T follicular helper cell (primary cell): Measurements from ENCODE around the gene STPG2.
"Not testable (repeated sequence)": the region's sequence is repeated elsewhere in the genome, so short reads cannot be mapped to it uniquely, and the experiment has no call there.

Source experiments
- DNase-seq: peaks from one replicate; pipeline ENCODE4 v3.0.0-alpha.2; 2020; ENCODE audit warnings: low read depth

The STPG2 gene

DNA sequence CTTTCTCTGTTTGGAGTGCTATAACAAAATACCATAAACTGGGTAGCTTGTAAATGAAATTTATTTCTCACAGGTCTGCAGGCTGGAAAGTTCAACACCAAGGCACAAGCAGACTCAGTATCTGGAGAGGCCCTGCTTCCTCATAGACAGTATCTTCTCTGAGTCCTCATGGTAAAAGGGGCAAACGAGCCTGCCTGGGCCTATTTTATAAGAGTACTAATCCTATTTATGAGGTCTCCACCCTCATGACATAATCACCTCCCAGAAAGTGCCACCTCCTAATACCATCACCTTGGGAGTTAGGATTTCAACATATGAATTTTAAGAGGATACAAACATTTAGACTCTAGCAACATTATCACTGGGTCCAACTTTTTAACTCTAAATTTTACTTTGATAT lies 200.3 kb downstream of the STPG2 start:
- DNase-seq: no peak

DNA sequence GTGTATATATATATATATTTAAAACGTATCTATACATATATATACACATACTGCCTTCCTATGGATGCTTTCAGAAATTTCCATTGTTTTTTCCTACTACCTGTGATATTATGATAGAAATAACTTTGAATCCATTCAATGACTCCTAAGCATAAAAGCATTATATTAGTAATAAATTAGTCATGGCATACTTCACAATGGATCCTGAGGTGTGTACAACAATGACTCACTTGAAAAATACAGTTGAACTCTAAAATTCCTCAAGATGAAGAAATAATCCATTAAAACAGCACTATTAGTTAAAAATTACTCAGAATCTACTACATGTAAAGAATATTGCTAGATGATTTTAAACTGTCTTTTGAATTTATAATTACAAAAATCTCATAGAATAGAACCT lies 201.1 kb downstream of the STPG2 start:
- no peak for DNase-seq

DNA sequence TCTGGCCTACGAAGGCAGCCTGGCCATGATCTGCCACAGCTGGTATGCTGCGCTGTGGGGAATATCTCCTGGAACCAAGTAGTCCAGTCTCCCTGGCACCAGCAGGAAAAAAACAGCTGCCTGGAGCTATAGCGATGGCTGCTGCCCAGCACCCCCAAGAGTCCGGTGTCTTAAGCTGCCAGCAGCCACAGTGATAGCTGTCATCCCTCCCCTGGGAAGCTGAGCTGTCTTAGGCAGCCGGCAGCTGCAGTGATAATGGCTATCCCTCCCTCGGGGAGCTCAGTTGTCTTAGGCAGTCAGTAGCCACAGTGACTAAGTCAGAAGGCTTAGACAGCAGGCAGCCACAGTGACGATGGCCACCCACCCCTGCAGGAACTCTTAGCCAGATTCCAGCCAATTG lies 205.1 kb downstream of the STPG2 start:
- DNase-seq: no peak

DNA sequence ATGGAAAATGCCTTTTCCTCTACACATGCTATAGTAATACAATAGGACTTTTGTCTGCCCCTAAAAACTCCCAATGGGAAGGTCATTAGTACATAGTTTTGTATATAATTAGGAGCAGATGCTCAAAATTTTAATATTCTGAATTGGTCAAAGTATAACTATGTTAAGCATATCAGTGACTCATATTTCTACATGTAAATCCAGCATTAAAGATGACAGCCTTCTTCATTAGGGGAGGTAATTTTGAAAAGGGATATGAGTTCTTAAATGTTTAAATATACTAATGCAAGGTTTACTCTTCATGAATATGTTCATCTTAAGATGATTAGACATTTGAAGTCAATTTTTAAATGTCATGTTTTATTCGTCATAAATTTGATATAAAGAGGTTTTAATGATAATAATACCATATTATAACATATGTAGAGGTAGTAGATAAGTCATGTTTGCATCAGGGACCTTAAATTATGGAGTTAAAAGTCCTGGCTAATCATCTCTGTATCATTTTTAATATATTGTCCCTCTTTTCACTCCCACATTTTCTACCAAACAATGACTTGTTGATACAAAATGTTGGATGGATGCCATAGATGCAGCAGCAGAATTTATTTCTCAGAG lies 218.8 kb downstream of the STPG2 start:
- DNase-seq: no peak

DNA sequence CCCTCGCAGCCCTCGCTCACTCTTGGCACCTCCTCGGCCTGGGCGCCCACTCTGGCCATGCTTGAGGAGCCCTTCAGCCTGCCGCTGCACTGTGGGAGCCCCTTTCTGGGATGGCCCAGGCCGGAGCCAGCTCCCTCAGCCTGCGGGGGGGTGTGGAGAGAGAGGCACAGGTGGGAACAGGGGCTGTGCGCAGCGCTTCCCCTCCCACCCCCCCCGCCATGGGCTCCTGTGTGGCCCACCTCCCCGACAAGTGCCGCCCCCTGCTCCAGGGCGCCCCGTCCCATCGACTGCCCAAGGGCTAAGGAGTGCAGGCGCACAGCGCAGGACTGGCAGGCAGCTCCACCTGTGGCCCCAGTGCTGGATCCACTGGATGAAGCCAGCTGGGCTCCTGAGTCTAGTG lies 220.2 kb downstream of the STPG2 start:
- no peak for DNase-seq

DNA sequence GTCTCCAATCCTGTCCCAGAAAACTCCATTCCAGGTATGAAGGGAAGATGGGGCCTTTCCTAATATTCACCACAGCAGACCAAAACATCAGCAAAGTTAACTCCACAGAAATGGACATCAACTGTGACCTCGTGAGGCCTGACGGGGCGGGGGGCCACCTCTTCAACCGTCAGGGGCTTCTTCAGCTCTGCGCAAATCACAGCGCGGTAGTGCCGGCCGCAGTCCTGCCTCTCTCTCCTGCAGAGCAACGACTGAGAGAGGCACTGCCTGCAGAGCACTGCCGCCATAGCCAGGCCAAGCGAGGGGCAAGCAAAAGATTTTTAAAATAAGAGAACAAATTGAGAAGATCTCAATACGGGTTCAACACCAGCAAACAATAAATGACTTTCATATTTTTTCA lies 226.2 kb downstream of the STPG2 start:
- DNase-seq: no peak

DNA sequence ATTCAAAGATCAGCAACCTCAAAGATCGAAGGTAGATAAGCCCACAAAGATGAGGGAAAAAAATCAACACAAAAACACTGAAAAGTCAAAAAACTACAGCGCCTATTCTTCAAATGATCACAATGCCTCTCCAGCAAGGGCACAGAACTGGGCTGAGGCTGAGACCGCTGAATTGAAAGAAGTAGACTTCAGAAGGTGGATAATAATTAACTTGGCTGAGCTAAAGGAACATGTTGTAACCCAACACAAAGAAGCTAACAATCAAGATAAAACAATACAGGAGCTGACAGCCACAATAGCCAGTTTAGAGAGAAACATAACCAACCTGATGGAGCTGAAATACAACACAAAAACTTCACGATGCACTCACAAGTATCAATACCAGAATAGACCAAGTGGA lies 231.1 kb downstream of the STPG2 start:
- no peak for DNase-seq

DNA sequence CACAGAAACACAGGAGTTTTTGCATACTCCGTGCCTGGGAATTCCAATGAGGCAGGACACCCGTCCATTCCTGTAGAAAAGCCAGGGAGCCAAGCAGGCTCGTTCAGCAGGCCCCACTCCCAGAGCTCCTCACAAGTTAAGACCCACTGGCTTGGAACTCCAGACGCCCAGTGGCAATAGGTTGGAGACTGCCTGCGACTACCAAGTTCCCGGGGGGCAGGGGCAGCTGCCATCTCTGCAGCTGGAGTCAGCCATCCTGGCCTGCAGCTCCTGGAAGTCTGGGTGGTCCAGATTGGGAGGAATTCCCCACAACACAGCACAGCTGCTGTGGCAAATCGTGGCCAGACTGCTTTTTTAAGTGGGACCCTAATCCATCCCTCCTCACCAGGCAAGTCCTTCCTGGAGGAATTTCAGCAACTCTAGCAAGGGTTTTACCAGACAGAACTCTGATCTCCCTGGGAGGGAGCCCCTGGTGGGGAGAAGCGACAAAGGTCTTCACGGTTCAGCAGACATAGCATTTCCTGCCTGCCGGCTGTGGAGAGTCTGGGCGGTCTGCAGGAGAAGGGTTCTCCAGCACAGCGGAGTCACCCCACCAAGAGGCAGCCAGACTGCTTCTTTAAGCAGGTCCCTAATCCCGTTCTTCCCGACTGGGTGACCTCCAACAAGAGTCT lies 231.9 kb downstream of the STPG2 start:
- no peak for DNase-seq

DNA sequence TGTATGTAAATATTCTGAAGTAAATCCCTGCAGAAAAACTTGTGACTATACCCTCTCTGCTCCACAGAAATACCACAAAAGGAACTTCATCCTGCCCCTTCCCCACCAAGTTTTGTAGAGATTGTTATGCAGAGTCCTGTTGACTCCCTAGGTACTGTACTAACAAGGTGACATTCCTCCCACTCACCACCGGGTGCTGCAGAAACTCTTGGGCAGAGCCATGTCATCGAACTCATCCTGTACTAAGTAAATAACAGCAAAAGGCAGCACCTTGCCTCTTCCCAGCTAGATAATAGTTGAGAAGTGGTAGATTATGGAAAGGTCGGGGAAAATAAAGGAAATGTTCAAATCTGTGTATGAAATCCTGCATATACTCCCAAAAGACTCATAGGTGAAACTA lies 233.3 kb downstream of the STPG2 start:
- DNase-seq: no peak

DNA sequence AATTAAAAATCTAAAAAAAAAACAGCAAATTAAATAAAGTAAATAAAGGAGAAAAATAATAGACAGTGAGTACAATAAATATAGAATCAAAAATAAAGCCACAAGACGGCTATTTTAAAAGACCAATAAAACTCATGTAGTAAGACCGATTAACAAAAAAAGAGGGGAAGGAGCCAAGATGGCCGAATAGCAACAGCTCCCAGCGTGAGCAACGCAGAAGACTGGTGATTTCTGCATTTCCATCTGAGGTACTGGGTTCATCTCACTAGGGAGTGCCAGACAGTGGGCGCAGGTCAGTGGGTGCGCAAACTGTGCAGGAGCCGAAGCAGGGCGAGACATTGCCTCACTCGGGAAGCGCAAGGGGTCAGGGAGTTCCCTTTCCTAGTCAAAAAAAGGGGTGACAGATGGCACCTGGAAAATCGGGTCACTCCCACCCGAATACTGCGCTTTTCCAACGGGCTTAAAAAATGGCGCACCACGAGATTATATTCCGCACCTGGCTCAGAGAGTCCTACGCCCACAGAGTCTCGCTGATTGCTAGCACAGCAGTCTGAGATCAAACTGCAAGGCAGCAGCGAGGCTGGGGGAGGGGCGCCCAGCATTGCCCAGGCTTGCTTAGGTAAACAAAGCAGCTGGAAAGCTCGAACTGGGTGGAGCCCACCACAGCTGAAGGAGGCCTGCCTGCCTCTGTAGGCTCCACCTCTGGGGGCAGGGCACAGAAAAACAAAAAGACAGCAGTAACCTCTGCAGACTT lies 239.7 kb downstream of the STPG2 start:
- DNase-seq: not testable (repeated sequence)

DNA sequence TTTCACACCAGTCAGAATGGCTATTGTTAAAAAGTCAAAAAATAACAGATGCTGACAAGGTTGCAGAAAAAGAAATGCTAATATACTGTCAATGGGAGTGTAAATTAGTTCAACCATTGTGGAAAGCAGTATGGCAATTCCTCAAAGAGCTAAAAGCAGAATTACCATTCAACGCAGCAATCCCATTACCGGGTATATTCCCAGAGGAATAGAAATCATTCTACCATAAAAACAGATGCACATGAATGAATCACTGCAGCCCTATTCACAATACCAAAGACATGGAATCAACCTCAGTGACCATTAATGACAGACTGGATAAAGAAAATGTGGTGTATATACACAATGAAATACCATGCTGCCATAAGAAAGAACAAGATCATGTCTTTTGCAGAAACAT lies 243.0 kb downstream of the STPG2 start:
- no peak for DNase-seq

DNA sequence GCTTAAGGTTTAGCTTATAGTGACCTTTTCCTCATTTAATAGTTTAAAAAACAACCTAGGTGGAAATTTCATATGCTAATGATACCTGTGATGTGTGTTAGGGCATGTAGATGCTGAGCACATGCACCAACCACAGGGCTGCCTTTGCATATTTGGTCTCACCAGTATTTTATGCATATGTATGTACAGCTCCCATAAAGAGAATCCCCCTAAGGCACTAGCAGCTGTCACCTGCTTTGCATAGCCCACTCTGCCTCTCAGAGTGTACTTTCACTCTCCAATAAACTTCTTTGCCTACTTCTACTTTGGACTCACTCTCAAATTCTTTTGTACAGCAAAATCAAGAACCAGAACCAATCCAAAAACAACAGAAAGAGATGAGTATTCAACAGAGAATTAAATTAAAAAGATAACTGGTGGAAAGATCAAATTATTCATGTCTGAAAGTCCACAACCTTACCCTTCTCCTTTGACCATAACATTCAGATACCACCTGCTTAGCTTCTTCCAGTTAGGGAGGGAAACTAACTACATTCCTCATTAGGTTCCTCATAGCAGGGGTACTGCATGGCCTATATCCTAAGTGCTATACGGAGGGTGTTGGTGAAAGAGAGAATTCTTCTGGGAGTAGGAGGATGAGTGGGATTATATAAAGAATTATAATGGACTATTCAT lies 250.5 kb downstream of the STPG2 start:
- DNase-seq: no peak

DNA sequence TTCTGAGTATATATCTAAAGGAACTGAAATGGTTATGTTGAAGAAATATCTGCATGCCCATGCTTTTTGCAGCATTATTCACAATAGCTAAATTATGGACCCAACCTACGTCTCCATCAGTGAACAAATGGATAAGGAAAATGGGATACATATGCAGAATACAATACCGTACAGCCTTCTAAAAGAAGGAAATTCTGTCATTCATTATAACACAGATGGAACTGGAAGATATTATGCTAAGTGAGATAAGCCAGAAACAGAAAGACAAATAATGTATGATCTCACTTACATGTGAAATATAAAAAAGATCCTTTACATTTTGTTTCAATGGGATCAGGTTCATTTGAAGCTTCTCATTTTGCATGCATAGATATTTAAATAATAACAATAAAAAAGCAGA lies 263.3 kb downstream of the STPG2 start:
- no peak for DNase-seq

DNA sequence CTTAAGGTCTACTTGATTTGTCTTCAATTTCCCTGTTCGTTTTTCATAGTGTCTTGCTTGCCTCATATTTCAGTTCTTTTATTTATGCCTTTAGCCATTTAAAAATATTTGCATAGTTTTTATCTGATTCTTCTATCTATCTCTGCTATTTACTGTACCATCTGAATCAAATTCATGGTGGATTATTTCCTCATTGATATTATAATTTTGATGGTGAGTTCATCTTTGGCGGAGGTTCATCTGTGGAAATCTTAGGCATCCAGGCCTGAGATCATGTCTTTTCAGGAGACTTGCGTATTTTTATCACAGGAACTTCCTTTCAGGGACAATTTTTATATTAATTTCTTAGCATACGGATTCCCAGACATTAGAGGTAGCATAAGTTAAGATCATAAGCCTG lies 275.2 kb downstream of the STPG2 start:
- no peak for DNase-seq

DNA sequence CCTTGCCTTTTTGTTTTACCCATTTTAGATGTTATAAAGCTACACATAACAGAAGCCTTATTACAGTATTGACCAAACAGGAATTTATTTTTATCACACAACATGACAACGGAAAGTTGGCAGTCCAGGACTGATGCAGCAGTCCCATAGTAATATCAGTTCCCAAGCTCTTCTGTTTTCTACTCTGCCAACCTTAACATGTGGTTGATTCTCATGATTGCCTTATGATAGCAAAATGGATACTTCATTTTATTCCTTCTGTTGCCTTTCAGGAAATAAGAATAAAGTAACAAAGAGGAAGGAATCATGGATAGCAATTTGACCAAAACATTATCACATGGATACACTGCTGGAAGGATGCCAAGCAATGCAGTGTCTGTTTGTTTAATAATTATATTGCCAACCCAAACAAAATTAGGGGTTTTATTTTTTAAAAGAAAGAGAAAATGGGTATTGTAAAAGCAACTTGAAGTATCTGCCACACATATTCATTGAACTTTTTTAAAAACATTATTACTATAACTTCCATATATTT lies 275.7 kb downstream of the STPG2 start:
- DNase-seq: no peak

DNA sequence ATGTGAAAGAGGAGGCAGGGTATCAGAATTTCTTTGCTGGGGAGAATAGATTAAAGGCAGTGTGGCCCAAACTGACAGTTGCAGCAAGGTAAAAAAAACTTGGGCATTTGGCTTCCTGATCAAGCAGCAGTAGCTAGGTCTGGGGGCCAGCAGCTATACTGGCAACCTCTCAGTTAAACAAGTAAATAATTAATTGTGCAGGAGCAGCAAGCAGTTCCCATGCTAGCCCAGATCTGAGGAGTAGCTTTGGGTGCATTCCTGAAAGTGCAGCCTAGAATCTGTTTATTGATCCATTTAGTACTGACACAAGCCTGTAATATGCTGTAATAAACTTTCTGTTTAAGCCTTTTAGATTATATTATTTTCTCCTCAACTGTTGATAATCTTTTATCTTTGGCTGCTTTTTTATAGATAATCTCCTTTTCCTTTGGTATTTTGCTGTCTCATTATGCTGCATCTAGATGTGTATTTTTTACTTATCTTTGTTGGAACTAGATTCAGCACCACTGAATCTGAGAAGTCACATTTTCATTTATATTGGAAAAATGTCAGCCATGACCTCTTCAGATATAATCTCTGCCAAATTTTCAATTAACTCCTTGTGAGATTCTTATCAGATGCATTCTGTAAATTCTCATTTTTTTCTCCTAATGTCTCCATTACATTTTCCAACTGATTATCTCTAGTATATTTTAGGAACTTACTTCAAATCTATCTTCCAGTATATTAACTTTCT lies 276.3 kb downstream of the STPG2 start:
- no peak for DNase-seq

DNA sequence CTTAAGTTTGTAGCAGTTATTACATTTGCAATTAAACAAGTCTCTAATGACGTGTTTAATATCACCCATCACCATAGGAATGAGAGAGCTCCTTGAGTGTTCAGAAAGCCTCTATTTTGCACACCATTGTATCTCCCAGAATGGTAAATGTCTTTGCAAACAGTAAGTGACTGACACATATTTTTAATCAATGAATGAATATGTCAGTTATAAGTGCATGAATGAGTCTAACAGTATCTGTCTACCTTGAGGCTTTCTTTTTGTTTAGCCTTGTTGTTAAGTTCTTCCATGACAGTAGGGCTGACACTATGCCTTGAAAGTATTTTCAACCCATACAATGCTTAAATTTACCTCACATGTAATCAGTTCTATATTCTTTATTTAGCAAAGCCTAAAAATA lies 292.2 kb downstream of the STPG2 start:
- no peak for DNase-seq

DNA sequence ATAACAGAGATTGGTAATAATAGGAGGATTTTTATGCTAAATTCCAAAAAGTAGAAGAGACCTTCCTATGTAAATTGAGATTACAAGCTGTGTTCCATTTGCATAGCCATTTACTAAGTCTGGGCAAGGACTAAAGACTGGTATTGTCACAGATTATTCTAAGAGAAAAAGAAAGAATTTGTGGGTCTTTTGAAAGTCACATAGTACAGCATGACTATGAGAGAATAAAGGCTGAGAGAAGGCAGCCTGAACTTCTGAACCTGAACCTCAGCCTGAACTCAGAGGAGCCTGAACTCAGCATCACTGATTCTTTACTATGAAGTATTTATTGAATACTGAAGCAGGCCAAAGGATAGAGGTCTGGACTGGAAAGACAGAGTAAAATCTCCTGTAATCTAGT lies 297.5 kb downstream of the STPG2 start:
- no peak for DNase-seq

DNA sequence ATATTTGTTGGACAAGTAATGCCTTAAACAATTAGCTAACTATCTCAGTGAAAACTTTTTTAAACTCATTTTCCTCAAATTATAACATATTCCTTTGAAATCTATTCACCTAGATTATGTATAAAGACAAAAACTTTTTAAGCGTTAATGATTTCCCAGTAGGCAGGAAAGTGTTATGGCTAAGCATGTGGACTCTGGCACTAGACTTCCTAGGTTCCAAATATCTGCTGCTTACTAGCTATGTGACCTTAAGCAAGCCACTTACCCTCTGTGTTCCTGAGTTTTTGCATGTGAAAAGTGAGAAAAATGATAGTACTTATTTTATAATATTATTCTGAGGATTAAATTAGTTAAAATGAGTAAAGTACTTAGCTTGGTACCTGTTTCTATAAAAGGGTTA lies 301.8 kb downstream of the STPG2 start:
- DNase-seq: no peak

DNA sequence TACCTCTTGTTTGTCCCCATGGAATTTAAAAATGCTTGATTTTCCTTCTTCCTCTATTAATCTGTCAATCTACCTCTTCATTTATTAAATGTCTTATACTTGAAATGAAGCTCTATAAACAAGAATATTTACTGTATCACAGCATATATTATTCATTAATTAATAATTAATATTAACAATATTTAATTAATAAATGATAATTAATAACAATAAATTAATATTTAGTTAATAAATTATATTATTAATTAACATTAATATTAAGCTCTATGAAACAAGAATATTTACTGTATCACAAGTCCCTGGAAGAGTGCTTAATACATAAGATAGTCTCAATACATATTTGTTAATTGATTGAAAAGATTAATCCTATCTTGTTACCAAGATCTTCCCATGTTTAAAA lies 306.6 kb downstream of the STPG2 start:
- no peak for DNase-seq

DNA sequence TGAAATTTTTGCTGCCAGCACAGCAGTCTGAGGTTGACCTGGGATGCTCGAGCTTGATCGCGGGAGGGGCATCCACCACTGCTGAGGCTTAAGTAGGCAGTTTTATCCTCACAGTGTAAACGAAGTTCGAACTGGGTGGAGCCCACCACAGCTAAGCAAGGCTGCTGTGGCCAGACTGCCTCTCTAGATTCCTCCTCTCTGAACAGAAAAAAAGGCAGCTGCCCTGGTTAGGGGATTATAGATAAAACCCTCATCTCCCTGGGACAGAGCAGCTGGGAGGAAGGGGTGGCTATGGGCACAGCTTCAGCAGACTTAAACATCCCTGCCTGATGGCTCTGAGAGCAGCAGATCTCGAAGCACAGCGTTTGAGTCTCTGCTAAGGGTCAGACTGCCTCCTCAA lies 314.6 kb downstream of the STPG2 start:
- DNase-seq: no peak

DNA sequence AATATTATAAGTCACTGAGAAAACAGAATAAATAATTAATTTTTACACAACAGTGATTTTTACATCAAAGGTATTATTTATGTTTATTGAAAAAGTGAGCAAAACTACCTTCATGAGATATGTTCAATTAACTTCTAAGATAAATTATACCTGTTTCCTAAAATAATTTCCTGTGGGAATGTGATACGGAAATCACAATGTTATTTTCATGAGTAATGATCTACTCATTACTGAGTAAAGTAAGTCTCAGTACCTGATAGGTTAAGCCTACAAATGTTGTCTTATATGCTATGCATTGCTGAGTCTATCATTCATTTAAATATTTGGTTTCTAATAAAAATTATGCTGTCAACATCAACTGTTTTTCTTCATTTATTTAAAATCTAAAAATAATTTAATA lies 324.0 kb downstream of the STPG2 start:
- DNase-seq: no peak
